Sciatic nerve (tissue), 2 donors: Measurements from ENCODE around the gene TMED7. TPM values are rescaled to one million over a fixed set of nuclear protein-coding genes. Genes with fewer than 3 reads are reported as not detected.
"Not testable (repeated sequence)": the region's sequence is repeated elsewhere in the genome, so short reads cannot be mapped to it uniquely, and the experiment has no call there.

Experiments used
- ATAC-seq: fragments of 200-7000 bp; cut with Tn5 transposase; one replicate; pipeline ENCODE4 v1.9.1; 2020; ENCODE audit warnings: mild to moderate bottlenecking, moderate library complexity
- DNase-seq: peaks from one replicate; pipeline ENCODE4 v3.0.0-alpha.2; 2020; ENCODE audit warnings: low spot score
- intact Hi-C: fragments of 100-400 bp; cut with DNase I; formaldehyde crosslinking; loops from one replicate; pipeline ENCODE4 v1.14.2; 2022
- total RNA-seq: library from RNA; stranded (reverse); fragmentation: NEBNext Ultra II Directional; extraction: Animal tissue kit (Norgen Biotek cat#: 25700); gene quantifications from one replicate; pipeline ENCODE4 v1.2.1, GENCODE V29; 2021
- donor health status: DM: no; HTN: no; CAD: no.
- donor health status: DM: no; HTN: no; CAD: no.

The TMED7 gene
- 72.5 TPM for total RNA-seq

DNA sequence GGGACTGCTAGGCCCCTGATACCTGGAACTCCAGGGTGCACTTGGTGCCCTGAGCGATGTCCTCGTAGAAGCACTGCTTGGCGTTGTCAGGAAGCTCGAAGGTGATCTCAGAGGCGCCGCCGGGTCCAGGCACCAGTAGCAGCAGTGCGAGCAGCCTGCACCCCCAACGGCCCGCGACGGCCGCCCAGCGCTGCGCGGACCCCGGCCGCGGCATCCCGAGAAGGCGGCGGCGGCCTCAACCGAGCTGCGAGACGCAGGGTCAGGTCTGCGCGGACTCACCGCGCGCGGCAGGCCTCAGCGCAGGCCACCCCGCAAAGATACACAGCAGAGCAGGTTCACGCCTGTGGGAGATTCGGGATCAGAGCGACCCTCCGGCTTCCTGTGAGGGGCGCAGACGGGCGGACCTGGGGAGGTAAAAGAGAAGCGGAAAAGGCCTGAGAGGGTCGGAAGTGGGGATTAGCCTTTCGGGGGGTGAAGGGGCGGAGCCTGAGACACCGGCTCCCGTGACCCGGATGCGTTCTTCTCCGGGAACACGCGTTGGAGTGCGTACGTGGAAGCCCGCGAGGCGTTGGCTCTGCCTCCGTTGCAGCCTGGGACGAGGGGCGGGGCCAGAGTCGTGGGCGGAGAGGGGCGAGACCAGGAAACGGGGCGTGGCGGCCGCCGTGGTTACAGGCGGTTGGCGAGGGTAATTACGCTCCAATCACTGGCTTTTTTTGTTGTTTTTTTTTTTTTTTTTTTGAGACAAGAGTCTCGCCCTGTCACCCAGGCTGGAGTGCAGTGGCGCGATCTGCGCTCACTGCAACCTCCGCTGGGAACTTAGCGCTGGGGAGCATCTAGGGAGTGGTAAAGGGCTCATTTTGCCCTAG, at the start of gene TMED7:
Gene TMED7, minus strand, starts transcription at position 458 of the 866 bp plus-strand sequence. Its CDS starts 244 bp downstream, at position 214.
- ATAC-seq (peak; percentile 100), DNase-seq (peak; percentile 100)
- intact Hi-C loops, result no loop called here

DNA sequence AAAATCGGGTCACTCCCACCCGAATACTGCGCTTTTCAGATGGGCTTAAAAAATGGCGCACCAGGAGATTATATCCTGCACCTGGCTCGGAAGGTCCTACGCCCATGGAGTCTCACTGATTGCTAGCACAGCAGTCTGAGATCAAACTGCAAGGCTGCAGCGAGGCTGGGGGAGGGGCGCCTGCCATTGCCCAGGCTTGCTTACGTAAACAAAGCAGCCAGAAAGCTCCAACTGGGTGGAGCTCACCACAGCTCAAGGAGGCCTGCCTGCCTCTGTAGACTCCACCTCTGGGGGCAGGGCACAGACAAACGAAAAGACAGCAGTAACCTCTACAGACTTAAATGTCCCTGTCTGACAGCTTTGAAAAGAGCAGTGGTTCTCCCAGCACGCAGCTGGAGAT, 48.9 kb upstream of the TMED7 start:
- DNase-seq, ATAC-seq, intact Hi-C loops: not testable (repeated sequence)

DNA sequence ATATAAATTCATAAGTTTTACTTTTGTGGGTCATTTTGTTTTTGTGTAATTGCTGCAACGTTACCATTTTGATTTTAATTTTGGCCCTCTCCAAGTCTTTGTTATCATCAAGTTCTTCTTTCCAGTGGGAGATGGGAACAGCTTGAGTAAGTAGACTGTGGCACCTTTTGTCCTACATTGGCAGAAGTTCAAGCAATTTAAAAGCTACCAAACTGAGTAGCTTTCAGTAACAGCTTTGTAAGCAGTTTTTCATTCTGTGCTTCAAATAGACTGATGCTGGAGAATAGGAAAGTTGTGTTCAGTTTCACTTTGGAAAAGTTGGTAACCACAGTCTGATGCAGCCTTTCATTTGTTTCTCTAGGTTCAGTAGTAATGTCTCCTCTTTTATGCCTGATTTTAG, 47.8 kb upstream of the TMED7 start:
- ATAC-seq (no peak), DNase-seq (no peak)
- intact Hi-C loops, result no loop called here

DNA sequence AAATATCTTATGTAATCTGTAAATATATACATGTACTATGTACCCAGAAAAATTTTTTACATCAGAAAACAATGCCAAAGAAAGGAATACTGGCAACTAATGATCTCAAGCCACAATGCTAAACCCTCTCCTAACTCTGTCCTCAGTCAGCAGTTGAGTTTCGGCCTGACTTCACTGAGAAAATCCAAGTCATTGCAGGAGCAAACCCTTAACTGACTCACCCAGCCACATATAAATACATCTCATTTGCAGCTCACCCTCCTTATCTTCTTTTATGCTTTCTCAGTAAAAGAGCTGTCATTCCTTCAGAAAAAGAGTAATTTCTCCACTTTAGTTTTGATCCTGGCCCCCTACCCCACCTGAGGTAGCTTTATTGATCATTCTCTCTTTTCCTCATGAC, 46.1 kb upstream of the TMED7 start:
- no peak for DNase-seq
- ATAC-seq, result no peak
- intact Hi-C loops, result no loop called here

DNA sequence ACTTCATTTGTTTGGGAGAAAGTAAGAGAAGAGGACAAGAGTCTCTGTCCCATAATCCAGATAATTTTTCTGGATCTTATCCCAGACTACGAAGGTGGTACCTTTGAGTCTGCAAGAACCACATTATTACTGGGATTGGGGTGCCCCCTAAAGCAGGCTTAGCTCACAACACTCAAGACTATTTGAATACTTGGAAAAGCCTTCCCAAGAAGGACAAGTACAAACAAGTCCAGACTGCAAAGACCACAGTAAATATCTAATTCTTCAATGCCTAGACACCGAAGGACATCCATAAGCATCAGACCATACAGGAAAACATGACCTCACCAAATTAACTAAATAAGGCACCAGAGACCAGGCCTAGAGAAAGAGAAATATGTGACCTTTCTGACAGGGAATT, 40.2 kb upstream of the TMED7 start:
- ATAC-seq, result no peak
- DNase-seq, result no peak
- intact Hi-C loops, result no loop called here

DNA sequence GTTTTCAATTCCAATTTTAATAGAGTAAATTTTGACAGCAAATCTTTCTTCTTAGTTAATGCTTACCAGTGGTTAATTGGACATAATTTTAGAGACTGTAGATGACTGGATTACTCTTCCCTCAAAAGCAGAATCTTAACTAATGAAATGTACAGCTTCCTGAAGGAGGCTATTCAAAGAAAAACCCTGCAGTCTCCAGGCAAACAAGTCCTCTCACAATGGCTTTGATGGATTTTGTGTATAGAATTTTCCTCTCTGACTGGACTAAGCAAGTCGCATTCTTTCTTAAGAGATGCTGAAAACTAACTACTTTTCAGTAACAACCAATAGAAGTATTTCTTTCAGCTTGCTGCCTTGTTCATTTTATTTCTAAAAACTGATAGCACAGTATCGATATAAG, 35.7 kb upstream of the TMED7 start:
- DNase-seq (no peak), ATAC-seq (no peak)
- intact Hi-C loops, result no loop called here

DNA sequence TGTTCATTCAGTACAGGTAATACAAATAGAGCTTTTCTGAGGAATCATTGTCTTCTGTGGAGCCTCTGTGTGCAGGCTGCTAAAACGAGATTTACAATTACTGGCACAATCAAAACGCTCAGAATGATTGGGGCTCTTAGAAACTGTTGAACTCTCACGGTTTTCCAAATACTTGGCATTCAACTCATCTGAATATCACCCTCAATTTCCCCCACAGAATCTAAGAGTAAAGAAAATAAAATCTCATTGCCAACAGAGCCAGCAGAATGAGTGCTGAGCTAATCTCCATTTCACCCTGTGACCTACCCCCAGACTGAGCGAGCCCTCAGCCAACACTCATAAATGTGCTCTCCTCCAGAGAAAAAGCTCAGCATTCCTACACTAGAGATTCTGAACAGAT, 35.3 kb upstream of the TMED7 start:
- ATAC-seq, result peak; percentile 90

DNA sequence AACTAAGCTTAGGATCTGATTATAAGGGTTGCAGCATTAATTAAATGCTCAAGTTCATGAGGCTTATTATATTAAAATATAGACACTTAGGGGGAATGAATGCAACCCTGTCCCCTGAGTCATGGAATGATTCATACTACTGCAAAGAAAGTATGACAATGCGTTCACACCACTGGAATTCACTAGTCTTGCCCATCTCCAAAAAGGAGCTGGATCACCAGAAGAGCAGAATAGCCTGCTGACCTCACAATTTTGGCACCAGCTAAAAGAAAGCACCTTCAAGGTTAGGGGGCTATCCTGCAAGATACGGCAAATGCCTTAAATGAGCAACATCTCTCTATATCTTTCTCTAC, 32.0 kb upstream of the TMED7 start:
- ATAC-seq (no peak), DNase-seq (no peak)
- intact Hi-C loops, result no loop called here

More for the DNA sequence above, 35.3 kb upstream of the TMED7 start:
- intact Hi-C loops, result no loop called here
- DNase-seq, result no peak

DNA sequence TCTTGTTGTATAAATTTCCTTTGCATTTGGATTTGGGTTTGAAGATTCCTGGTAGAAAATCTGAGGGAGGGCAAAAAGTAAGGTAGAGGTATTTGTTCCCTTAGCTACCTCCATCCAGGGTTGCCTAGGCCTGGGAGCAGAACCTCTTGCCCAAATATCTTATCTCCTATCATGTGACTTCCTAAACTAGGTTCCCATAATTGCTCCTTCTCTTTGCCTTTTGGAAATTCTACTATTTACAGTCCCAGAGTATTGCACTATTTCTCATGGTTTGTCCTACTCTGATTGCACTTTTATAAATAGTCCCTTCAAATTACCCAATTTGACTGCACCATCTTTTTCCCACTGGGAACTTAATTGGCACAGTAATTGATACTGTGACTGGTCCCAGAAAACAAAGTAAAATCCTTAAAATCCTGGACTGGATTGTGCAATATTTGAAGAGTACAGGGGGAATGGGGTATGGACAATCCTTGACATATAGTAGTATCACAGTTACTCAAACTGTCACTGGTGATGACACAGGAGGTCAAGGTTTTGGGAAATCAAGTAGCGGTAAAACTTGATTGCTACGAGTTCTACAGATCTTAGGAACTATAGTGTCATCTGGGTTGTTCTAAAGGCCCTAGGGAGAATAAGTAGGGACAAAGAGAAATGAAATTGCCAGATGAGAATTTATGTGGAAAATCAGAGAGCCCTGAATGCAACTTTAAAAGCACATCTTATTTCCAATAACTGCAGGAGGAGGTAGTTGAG, 31.5 kb upstream of the TMED7 start:
- intact Hi-C loops, result no loop called here
- ATAC-seq (no peak), DNase-seq (no peak)

DNA sequence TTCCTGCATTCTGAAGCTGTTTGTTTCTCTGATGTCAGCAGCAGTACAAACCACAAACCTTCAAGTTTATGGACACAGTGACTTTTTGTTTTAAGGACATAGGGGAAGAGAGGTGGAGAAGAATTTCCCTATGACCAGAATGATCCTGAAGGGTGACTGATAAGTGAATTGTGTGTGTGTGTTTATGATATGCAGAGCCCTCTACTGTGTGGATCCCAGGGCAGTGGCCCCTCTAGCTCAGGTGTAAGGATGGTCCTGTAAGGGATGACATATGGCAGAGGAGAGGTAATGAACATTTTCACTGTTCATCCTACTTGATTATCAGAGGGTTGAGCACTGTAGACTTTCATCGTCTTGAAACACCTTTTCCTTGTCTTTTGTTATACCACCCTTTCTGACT, 30.6 kb upstream of the TMED7 start:
- DNase-seq (no peak), ATAC-seq (no peak)
- intact Hi-C loops, result no loop called here

DNA sequence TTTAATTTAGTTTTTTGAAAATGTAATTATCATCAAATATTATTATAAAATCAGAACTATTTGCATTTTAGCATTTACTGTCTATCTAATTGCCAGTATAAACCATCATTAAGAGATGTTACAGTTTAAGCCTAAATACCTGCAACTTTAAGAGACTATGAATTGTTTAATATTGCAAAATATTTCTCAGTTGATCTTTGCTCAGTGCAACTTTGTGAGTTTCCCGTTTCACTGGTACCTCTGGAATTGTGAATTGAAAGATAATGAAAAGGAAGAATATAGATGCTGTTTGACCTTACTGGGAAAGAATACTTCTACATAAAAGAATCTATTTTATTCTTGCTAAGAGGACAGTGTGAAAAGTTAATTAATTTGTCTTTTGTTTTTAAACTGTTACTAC, 30.2 kb upstream of the TMED7 start:
- ATAC-seq (no peak), DNase-seq (no peak)
- intact Hi-C loops, result no loop called here

DNA sequence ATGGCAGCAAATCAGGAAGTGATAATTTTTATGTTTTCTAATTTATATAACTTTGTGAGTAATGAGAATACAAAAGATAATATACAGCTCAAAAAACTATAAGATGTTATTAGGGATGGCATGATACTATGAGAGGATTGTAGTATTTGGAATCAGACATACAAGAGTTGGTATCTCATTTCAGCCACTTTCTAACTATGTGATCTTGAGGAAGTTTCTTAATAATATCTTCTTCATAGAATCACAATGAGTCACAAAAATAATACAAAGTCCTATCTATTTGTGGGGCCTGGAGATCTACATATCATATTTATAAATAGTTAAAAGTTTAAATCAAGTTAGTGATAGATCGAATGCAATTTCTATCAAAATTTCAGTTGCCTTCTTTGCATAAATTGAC, 23.7 kb upstream of the TMED7 start:
- DNase-seq (no peak), ATAC-seq (no peak)
- intact Hi-C loops, result no loop called here

DNA sequence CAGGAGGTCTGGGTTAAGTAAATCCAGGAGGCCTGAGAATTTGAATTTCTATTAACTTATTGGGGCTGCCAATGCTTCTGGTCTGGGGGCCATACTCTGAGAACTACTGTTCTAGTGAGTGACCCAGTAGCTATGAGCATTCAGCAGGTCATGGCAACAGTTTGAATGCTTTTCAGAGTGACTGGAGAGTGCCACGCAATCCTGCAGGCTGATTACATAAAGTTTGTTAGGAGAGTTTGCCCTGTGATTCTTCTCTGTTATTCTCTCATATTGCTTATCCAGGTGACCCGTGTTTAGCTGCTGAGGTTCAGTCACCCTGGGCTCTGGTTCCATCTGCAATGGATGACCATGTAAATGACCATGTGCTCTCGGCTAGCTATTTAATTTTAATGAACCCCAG, 22.2 kb upstream of the TMED7 start:
- intact Hi-C loops, result no loop called here
- no peak for ATAC-seq
- DNase-seq, result no peak

DNA sequence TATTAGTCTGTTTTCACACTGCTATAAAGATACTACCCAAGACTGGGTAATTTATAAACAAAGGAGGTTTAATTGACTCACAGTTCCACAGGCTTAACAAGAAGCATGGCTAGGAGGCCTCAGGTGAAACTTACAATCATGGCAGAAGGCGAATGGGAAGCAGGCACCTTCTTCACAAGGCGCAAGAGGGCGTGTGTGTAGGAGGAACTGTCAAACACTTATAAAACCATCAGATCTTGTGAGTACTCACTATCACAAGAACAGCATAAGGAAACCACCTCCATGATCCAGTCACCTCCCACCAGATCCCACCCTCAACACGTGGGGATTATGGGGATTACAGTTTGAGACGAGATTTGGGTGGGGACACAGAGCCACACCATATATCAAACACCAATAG, 19.6 kb upstream of the TMED7 start:
- ATAC-seq, intact Hi-C loops, DNase-seq: not testable (repeated sequence)

DNA sequence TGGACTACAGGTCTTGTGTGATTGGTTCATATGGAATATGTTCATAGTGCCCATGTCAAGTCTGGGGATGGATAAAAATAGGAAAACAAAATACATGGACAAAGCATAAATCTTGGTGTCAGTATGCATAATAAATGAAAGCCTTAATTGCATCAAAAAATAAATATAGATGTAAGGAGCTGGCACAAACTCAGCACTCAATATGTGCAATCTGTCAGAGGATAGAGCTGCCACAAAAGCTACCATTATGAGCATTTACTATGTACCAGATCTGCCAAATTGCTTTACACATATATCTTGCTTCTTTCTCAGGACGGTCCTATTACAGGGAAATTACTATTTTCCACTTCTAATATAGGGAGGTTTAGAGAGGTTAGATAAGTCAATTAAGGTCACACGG, 18.2 kb upstream of the TMED7 start:
- DNase-seq (no peak), ATAC-seq (no peak)
- intact Hi-C loops, result no loop called here

DNA sequence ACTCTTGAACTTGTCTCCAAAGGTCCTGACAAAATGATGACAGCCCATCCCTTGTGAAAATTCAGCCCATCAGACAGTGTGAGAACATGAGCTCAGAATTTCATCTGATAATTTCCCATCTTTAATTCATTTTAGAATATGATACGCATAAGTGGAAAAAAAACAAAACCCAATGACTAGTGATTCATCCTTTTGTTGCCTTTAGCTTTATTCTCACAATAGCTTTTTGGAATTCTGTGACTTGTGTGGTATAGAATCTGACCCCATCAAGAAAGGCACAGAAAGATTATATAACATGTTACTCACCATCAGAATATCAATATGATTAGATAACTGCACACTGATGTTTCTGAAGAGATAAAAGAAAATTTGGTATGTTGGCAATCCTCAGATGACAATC, 16.1 kb upstream of the TMED7 start:
- ATAC-seq, result no peak
- intact Hi-C loops, result no loop called here
- DNase-seq, result no peak

DNA sequence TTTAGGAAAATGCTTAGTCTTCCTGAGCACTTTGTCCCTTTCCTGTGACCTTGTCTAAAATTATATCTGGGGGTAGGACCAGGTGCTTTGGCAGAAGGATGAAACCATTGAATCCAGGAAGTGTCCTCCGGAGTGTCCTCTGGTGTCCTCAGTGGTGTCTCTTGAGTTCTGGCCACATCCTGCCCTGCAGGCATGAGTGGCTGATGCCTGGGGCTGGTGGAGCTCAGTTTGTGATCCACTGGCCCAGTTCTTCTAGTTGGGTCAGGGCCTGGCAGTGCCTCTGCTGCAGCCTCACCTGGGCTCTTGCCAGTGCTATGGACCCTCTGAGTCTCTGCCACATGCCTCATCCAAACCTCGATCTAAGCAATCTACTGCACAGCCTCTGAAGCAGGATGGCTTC, 14.4 kb upstream of the TMED7 start:
- no peak for ATAC-seq
- intact Hi-C loops, result no loop called here

DNA sequence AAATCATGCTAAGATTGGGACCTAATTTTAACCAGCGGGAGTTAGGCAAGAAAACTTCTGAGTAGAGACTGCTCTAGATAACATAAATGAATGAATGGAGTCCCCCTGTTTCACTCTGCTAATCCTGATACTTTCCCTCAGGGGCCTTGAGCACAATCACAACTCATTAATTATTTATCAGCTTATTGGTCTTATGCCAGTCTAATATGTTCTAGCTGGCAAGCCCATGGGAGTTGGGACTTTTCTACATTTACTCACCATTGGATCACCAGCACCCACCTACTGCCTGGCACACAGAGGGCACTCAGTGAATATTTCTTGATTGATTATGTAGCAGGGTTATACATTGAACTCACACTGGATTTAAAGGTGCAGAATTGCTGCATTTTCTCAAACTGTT, 13.5 kb upstream of the TMED7 start:
- intact Hi-C loops, result no loop called here
- DNase-seq (no peak), ATAC-seq (no peak)

More for the DNA sequence above, 14.4 kb upstream of the TMED7 start:
- DNase-seq, result no peak

DNA sequence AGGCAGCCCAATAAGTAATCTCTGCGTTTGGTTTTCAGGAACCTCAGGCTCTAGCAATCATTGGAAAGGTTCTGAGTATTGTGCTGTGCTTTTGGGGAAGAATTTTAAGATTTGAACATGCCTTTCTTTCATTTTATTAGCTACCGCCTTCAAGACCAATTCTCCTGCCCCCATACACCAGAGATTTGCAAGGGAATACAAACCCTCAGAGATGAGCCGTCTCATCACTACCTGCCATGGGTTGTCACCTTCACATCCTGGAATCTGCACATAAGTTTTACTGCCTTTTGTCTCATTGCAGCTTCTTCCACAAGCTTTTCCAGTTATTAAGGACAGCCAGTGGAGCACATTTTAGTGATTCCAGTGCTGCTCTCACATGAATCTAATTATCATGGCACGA, 11.7 kb upstream of the TMED7 start:
- ATAC-seq (no peak), DNase-seq (no peak)
- intact Hi-C loops, result no loop called here

DNA sequence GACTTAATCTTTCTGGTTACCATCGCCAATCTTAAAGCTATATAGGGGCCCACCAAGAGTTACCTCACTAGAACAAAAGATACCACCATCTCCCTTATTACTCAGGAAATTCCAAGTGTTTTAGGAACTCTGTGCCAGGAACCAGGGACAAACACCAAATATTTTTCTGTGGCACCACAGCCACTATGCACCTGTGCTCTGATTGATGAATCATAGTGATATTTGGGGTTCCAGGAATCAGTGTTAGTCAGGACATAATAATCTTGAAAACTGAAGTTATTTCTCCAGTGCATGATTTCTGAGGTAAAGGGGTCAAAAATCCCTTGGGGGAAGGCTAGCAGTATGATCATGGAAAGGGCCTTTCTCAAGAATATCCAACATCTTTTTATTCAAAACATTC, 10.2 kb upstream of the TMED7 start:
- DNase-seq, result no peak
- intact Hi-C loops, result no loop called here
- no peak for ATAC-seq
